Liver (tissue), 3 donors: ENCODE results near the gene ZNF48.

Source experiments
- CTCF ChIP-seq: fragments of 150-350 bp; IDR thresholded peaks from 2 replicates; pipeline ENCODE4 v1.5.1; 2017; ENCODE audit warnings: improper control_type of control experiment, low read depth, low read length; ENCODE audit not compliant: missing input control
- HNF4G ChIP-seq: IDR thresholded peaks from 2 replicates; pipeline ENCODE4 v1.6.1; 2016; ENCODE audit warnings: antibody characterized with exemption
- MAX ChIP-seq: IDR thresholded peaks from 2 replicates; pipeline ENCODE4 v1.6.1; 2016; ENCODE audit warnings: antibody characterized with exemption
- TAF1 ChIP-seq: conservative IDR thresholded peaks from 2 replicates; pipeline ENCODE4 v1.6.1; 2016; ENCODE audit warnings: antibody characterized with exemption, mild to moderate bottlenecking
- YY1 ChIP-seq: IDR thresholded peaks from 2 replicates; pipeline ENCODE4 v1.6.1; 2016; ENCODE audit warnings: antibody characterized with exemption, mild to moderate bottlenecking
- ZBTB33 ChIP-seq: IDR thresholded peaks from 2 replicates; pipeline ENCODE4 v1.6.1; 2016; ENCODE audit warnings: antibody characterized with exemption
- donor health status: healthy.
- donor health status: healthy.

GRCh38 chr16:30407102-30407803 is 12.0 kb downstream of the ZNF48 start, which contains the start of gene ZNF771:
- TF ChIP-seq CTCF (no peak), MAX (no peak), YY1 (peak; percentile 18), ZBTB33 (no peak), TAF1 (no peak), HNF4G (no peak)
